Measurements from ENCODE around the gene ENAM.

- TF ChIP-seq CTCF (IDR thresholded peaks at IDR 0.05) (no peak), POLR2AphosphoS5 (IDR thresholded peaks at IDR 0.05; ENCODE audit: insufficient read depth in 1 of 2, low read depth in 1 of 2) (no peak)
Observed at GRCh38 chr4:70640192-70640591, 11.6 kb downstream of the ENAM start.

All from vagina (tissue), 2 donors.